Uterus (tissue), 2 donors: ENCODE measurements around the gene C17orf113.

Experiments
- CTCF ChIP-seq, 4 experiments: fragments of 200-600 bp in 2 of 4; fragments of 450-650 bp in 2 of 4; sonication (generic) in 2 of 4; IDR thresholded peaks; one replicate each; pipeline ENCODE4 v1.5.1; 2016 to 2019; ENCODE audit warnings: antibody characterized with exemption in 4 of 4, mild to moderate bottlenecking in 2 of 4, moderate library complexity in 1 of 4
- POLR2A ChIP-seq, 2 donors: fragments of 450-650 bp; IDR thresholded peaks; one replicate each; pipeline ENCODE4 v1.6.1; 2016; ENCODE audit warnings: antibody characterized with exemption in 2 of 2, mild to moderate bottlenecking in 1 of 2, moderate library complexity in 1 of 2

DNA sequence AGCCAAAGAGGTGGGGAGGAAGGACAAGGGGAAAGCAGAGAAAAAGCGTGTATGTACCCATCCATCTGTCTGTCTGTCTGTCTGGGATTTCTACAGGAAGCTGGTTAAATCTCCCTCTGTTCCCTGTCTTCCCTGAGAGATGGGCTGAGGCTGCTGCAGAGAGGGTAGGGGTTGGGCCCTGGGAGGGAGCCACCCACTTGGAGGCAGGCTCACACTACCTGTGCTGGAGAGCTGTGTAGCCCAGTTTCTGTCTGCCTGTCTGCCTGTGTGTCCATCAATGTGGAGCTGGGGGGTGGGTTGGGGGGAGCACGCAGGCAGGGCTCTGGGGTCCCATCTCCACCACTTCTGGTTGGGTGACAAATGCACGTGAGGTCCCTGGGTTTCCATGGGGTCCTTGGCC lies 18.6 kb upstream of the C17orf113 start:
- TF ChIP-seq CTCF (IDR thresholded peaks at IDR 0.05) (no peak), POLR2A (IDR thresholded peaks at IDR 0.05) (no peak)
